IMR-90 (cell line): Measurements from ENCODE around the gene NAA35. TPM values are rescaled to one million over a fixed set of nuclear protein-coding genes. Genes with fewer than 3 reads are reported as not detected.

Experiments used
- ATAC-seq: fragments of 200-7000 bp; cut with Tn5 transposase; 2 replicates; pipeline ENCODE4 v1.9.1; 2020; ENCODE audit warnings: low read depth, mild to moderate bottlenecking, moderate library complexity
- BruUV-seq: library from RNA; stranded (reverse); fragments of 400-500 nt; replicated peaks from 2 replicates; lab custom pipeline; 2021; lab: Mats Ljungman, UMichigan
- CTCF ChIA-PET: fragments of 300-600 bp; formaldehyde crosslinking; extraction: SDS; loops from one replicate; lab custom pipeline; 2021; ENCODE audit warnings: antibody characterized with exemption; lab: Yijun Ruan, JAX
- POLR2A ChIA-PET: fragments of 300-600 bp; sonication (Branson Sonifier 250); formaldehyde crosslinking; loops from one replicate; lab custom pipeline; 2022; ENCODE audit warnings: antibody characterized with exemption; ENCODE audit not compliant: unreplicated experiment; lab: Charles Lee
- DNase-seq: peaks from one replicate; pipeline ENCODE4 v3.0.0; 2013
- H2AFZ ChIP-seq: replicated peaks from 2 replicates; pipeline ENCODE3; 2013; ENCODE audit warnings: low read length, mild to moderate bottlenecking; ENCODE audit not compliant: poor library complexity
- H2AK5ac ChIP-seq: 2 replicates; pipeline ENCODE4 v1.6.1; 2013; ENCODE audit warnings: low read depth, low read length, inconsistent platforms
- H2AK9ac ChIP-seq: replicated peaks from 2 replicates; pipeline ENCODE3; 2013; ENCODE audit warnings: mild to moderate bottlenecking, low read depth, low read length, moderate library complexity; ENCODE audit not compliant: poor library complexity
- H2BK120ac ChIP-seq: 2 replicates; pipeline ENCODE4 v1.6.1; 2013; ENCODE audit warnings: low read depth, low read length, inconsistent platforms
- H2BK15ac ChIP-seq: 3 replicates; pipeline ENCODE4 v1.6.1; 2013; ENCODE audit warnings: low read depth, low read length, inconsistent platforms
- H2BK20ac ChIP-seq: 2 replicates; pipeline ENCODE4 v1.6.1; 2013; ENCODE audit warnings: low read depth, mild to moderate bottlenecking, inconsistent platforms, low read length, moderate library complexity
- H2BK5ac ChIP-seq: 2 replicates; pipeline ENCODE4 v1.6.1; 2013; ENCODE audit warnings: mild to moderate bottlenecking, low read depth, low read length, inconsistent platforms; ENCODE audit not compliant: poor library complexity, severe bottlenecking
- H3K14ac ChIP-seq: replicated peaks from 2 replicates; pipeline ENCODE4 v1.6.1; 2013; ENCODE audit warnings: low read depth, low read length, inconsistent platforms
- H3K18ac ChIP-seq: 2 replicates; pipeline ENCODE4 v1.6.1; 2013; ENCODE audit warnings: low read depth, low read length, control low read depth
- H3K23ac ChIP-seq: 2 replicates; pipeline ENCODE4 v1.6.1; 2013; ENCODE audit warnings: low read depth, low read length, inconsistent platforms
- H3K27ac ChIP-seq: 2 replicates; pipeline ENCODE4 v1.5.1; 2013; ENCODE audit warnings: mild to moderate bottlenecking, control low read depth, low read length; ENCODE audit not compliant: insufficient read depth
- H3K27me3 ChIP-seq: 2 replicates; pipeline ENCODE4 v1.6.1; 2013; ENCODE audit warnings: low read length; ENCODE audit not compliant: control insufficient read depth, insufficient read depth
- H3K36me3 ChIP-seq: 2 replicates; pipeline ENCODE4 v1.6.1; 2013; ENCODE audit warnings: low read length, mixed read lengths; ENCODE audit not compliant: control insufficient read depth, insufficient read depth
- H3K4ac ChIP-seq: 2 replicates; pipeline ENCODE4 v1.6.1; 2013; ENCODE audit warnings: low read depth, low read length, inconsistent platforms
- H3K4me1 ChIP-seq: 2 replicates; pipeline ENCODE4 v1.6.1; 2013; ENCODE audit warnings: low read length, mixed read lengths; ENCODE audit not compliant: control insufficient read depth, insufficient read depth
- H3K4me2 ChIP-seq: 2 replicates; pipeline ENCODE4 v1.6.1; 2013; ENCODE audit warnings: low read depth, mild to moderate bottlenecking, control low read depth, low read length, moderate library complexity
- H3K4me3 ChIP-seq: 2 replicates; pipeline ENCODE4 v1.5.1; 2013; ENCODE audit warnings: low read depth, mild to moderate bottlenecking, control low read depth, low read length, moderate library complexity; ENCODE audit not compliant: insufficient read depth
- H3K56ac ChIP-seq: 2 replicates; pipeline ENCODE4 v1.6.1; 2013; ENCODE audit warnings: low read length, inconsistent platforms; ENCODE audit not compliant: insufficient read depth; ENCODE audit errors: extremely low read depth
- H3K79me1 ChIP-seq, 2 experiments: 2 replicates each; pipeline ENCODE4 v1.6.1; 2013; ENCODE audit warnings: low read length in 2 of 2, inconsistent platforms in 1 of 2, low read depth in 1 of 2
- H3K9ac ChIP-seq: 2 replicates; pipeline ENCODE4 v1.6.1; 2013; ENCODE audit warnings: low read depth, low read length, control low read depth
- H3K9me1 ChIP-seq: 2 replicates; pipeline ENCODE4 v1.6.1; 2013; ENCODE audit warnings: low read length, inconsistent platforms; ENCODE audit not compliant: insufficient read depth
- H3K9me3 ChIP-seq: 2 replicates; pipeline ENCODE4 v1.6.1; 2013; ENCODE audit warnings: low read length; ENCODE audit not compliant: control insufficient read depth, insufficient read depth
- H4K20me1 ChIP-seq: 2 replicates; pipeline ENCODE4 v1.6.1; 2013; ENCODE audit warnings: low read length, inconsistent platforms; ENCODE audit not compliant: insufficient read depth
- H4K5ac ChIP-seq: 2 replicates; pipeline ENCODE4 v1.6.1; 2013; ENCODE audit warnings: mild to moderate bottlenecking, low read depth, low read length, control low read depth
- H4K8ac ChIP-seq, 2 experiments: 2 replicates each; pipeline ENCODE4 v1.6.1; 2013; ENCODE audit warnings: low read depth in 2 of 2, low read length in 2 of 2, control low read depth in 1 of 2, inconsistent platforms in 1 of 2
- H4K91ac ChIP-seq: 2 replicates; pipeline ENCODE4 v1.6.1; 2013; ENCODE audit warnings: low read depth, low read length, inconsistent platforms; ENCODE audit not compliant: insufficient read depth
- CHD1 ChIP-seq: IDR thresholded peaks from 2 replicates; pipeline ENCODE4 v1.6.1; 2012; ENCODE audit warnings: low read depth, low read length, improper control_type of control experiment
- MAZ ChIP-seq: IDR thresholded peaks from 2 replicates; pipeline ENCODE4 v1.6.1; 2012; ENCODE audit warnings: low read depth, mild to moderate bottlenecking, low read length, improper control_type of control experiment, moderate library complexity, borderline replicate concordance
- NFE2L2 ChIP-seq: fragments of 150-350 bp; IDR thresholded peaks from 2 replicates; pipeline ENCODE4 v1.6.1; 2016; ENCODE audit warnings: low read depth, mild to moderate bottlenecking, low read length
- RAD21 ChIP-seq: IDR thresholded peaks from 2 replicates; pipeline ENCODE4 v1.6.1; 2012; ENCODE audit warnings: low read length, improper control_type of control experiment
- RFX5 ChIP-seq: IDR thresholded peaks from 2 replicates; pipeline ENCODE4 v1.8.0; 2012; ENCODE audit warnings: low read depth, mild to moderate bottlenecking, low read length, moderate library complexity
- SMC3 ChIP-seq: fragments of 150-350 bp; IDR thresholded peaks from 2 replicates; pipeline ENCODE4 v1.6.1; 2016; ENCODE audit warnings: low read depth, mild to moderate bottlenecking, antibody characterized with exemption, low read length, moderate library complexity
- WGBS, 2 experiments: methylation state at CpG; one replicate each; pipeline versions ENCODE4 v1.1.5 to v1.1.7; 2013; ENCODE audit warnings: missing lambda C conversion rate in 2 of 2; ENCODE audit not compliant: insufficient read length in 1 of 2; ENCODE audit errors: extremely low coverage in 2 of 2; 5-methylcytosine and 5-hydroxymethylcytosine counted together
- dilution Hi-C: fragments of 300-500 bp; cut with HindIII; formaldehyde crosslinking; loops from one replicate; pipeline ENCODE4 v1.14.3; 2018; ENCODE audit warnings: low sequenced_read_pairs; ENCODE audit not compliant: unreplicated experiment
- in situ Hi-C: fragments of 300-500 bp; cut with MboI; formaldehyde crosslinking; loops from 3 replicates; pipeline ENCODE4 v1.14.3; 2019; ENCODE audit warnings: low sequenced_read_pairs, inconsistent platforms, mixed read lengths
- intact Hi-C: fragments of 100-400 bp; cut with micrococcal nuclease; formaldehyde crosslinking; loops from 2 replicates; pipeline ENCODE4 v1.10.0; 2022
- polyA plus RNA-seq, 3 experiments: library from polyadenylated mRNA; depleted of rRNA; stranded (reverse); fragments of >200 nt; gene quantifications; 2 replicates each; pipeline ENCODE4 v1.2.3, GENCODE V29; 2012; ENCODE audit warnings: low replicate concordance in 1 of 3
- total RNA-seq: library from RNA; depleted of rRNA; stranded (reverse); fragments of >200 nt; gene quantifications from 2 replicates; pipeline ENCODE4 v1.2.3, GENCODE V29; 2012
- TF ChIP-seq, protein P1 (sequence below): fragments of 150-350 bp; IDR thresholded peaks from 2 replicates; pipeline ENCODE4 v1.6.1; 2016; ENCODE audit warnings: low read depth, mild to moderate bottlenecking, low read length, moderate library complexity, borderline replicate concordance

The NAA35 gene
- total and polyA plus RNA-seq, 2 of the 4 experiments (the other 2 are of a cell fraction) = 13.1 to 16.5 TPM

DNA sequence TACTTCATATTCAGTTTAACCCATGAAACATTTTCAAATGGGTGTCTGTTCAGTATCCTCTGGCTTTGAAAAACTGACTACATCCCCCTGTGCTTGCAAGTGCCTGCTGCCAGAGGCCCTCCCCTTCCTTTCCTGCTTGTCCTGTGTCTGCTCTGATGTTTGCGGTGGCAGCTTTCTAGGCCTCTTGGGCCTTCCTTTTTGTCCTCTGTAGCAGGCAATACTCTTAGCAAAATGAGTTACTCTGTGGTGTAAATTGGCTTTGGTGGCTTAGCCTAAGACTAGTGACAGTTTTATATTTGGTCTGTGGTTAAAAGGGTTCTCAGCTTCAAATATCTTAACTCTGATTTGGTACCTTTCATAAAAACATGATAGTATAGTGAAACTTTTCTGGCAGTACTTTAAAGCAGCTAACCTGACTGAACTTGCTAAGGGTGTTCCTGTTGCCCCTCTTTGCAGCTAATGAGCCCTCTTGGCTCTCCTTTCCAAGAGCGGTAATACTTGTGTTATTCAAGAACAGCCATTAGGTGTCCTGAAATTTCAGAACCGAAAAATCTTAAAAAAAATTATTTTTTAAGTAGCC lies 81.8 kb downstream of the NAA35 start:
- H3K79me1 ChIP-seq = no peaks in the 10 kb centered on the region
- no CpG with 5 or more reads among the region's 3 CpGs for WGBS, 2 experiments
- H4K20me1 ChIP-seq = no peaks in the 10 kb centered on the region
- H2BK120ac ChIP-seq = no peak overlapping the region
- ChIA-PET CTCF (no interaction called here), POLR2A (no interaction called here)
- no peak overlapping the region for H2BK5ac ChIP-seq
- no peak overlapping the region for H2AK5ac ChIP-seq
- intact Hi-C loops (no loop called here), in situ Hi-C loops (no loop called here), dilution Hi-C loops (no loop called here)
- no peak overlapping the region for H3K27ac ChIP-seq
- no peaks in the 10 kb centered on the region for H3K27me3 ChIP-seq
- H3K9ac ChIP-seq = no peak overlapping the region
- no peak overlapping the region for H2AFZ ChIP-seq
- no peak overlapping the region for H3K14ac ChIP-seq
- H3K18ac ChIP-seq = no peak overlapping the region
- H3K56ac ChIP-seq = no peak overlapping the region
- H4K8ac ChIP-seq = no peak overlapping the region
- H2BK15ac ChIP-seq = no peak overlapping the region
- H3K4me2 ChIP-seq = no peak overlapping the region
- H2AK9ac ChIP-seq = no peak overlapping the region
- no peak overlapping the region for H3K4me3 ChIP-seq
- TF ChIP-seq MAZ = no peak
- TF ChIP-seq RFX5 = no peak
- no peak for TF ChIP-seq SMC3
- TF ChIP-seq, protein P1, sequence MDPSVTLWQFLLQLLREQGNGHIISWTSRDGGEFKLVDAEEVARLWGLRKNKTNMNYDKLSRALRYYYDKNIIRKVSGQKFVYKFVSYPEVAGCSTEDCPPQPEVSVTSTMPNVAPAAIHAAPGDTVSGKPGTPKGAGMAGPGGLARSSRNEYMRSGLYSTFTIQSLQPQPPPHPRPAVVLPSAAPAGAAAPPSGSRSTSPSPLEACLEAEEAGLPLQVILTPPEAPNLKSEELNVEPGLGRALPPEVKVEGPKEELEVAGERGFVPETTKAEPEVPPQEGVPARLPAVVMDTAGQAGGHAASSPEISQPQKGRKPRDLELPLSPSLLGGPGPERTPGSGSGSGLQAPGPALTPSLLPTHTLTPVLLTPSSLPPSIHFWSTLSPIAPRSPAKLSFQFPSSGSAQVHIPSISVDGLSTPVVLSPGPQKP = no peak
- no peak for TF ChIP-seq CHD1
- TF ChIP-seq RAD21 = no peak
- TF ChIP-seq NFE2L2 = no peak
- no peaks in the 10 kb centered on the region for H3K4me1 ChIP-seq
- ATAC-seq (no peak), DNase-seq (no peak)
- H4K91ac ChIP-seq = no peak overlapping the region
- no peak overlapping the region for H4K5ac ChIP-seq
- H2BK20ac ChIP-seq = no peak overlapping the region
- peaks cover 29% of the 10 kb centered on the region for H3K36me3 ChIP-seq
- H3K23ac ChIP-seq = no peak overlapping the region
- no TSS peak for BruUV-seq
- H3K9me3 ChIP-seq = no peaks in the 10 kb centered on the region
- H3K9me1 ChIP-seq = no peaks in the 10 kb centered on the region; the same call in 1 of the 2 replicates
- H3K4ac ChIP-seq = no peak overlapping the region
